HG03442 (cell line): Measurements from ENCODE around the gene HSPB6.
"Not testable (repeated sequence)": the region's sequence is repeated elsewhere in the genome, so short reads cannot be mapped to it uniquely, and the experiment has no call there.

ENCODE experiments used
- ATAC-seq: cut with Tn5 transposase; IDR thresholded peaks from one replicate; pipeline ENCODE4 v1.9.1; 2021; ENCODE audit warnings: mild to moderate bottlenecking, moderate library complexity; ENCODE audit not compliant: unreplicated experiment

Gene HSPB6

GRCh38 chr19:35732540-35733179 is 24.2 kb downstream of the HSPB6 start:
- no peak for ATAC-seq

GRCh38 chr19:35731779-35732405 is 24.9 kb downstream of the HSPB6 start:
- no peak for ATAC-seq

- ATAC-seq = no peak
Measured at GRCh38 chr19:35731353-35731752, 25.5 kb downstream of the HSPB6 start.

DNA sequence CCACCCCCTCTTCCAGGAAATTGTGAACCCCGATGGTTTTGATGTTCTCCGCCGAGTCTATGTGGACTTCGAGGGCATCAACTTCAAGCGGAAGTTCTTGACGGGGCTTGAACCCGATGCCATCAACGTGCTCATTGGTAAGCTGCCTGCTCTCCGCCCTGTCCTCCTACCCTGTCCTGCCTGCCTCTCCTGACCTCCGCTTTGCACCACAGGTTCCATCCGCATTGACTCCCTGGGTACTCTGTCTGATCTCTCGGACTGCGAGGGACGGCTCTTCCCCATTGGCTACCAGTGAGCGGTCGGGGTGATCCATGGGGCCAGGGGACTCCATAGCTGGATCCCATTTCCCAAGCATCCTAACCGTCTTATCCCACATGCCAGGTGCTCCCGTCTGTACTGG is 26.5 kb downstream of the HSPB6 start:
- ATAC-seq = no peak

DNA sequence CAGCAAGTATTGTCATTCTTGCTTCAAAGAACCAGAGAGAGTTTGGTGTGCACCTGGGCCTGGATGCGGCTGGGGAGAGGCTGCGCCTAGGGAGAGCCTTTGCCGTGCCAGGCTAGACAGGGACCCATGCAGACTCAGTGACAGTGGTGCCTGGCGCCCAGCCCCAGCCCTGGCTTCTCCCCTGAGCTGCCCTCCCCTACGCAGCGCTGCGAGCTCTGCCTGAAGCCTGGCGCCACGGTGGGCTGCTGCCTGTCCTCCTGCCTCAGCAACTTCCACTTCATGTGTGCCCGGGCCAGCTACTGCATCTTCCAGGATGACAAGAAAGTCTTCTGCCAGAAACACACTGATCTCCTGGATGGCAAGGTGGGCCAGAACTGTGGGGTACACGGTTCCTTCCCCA is 27.1 kb downstream of the HSPB6 start:
- no peak for ATAC-seq

GRCh38 chr19:35729021-35729420 is 27.8 kb downstream of the HSPB6 start:
- ATAC-seq = no peak

DNA sequence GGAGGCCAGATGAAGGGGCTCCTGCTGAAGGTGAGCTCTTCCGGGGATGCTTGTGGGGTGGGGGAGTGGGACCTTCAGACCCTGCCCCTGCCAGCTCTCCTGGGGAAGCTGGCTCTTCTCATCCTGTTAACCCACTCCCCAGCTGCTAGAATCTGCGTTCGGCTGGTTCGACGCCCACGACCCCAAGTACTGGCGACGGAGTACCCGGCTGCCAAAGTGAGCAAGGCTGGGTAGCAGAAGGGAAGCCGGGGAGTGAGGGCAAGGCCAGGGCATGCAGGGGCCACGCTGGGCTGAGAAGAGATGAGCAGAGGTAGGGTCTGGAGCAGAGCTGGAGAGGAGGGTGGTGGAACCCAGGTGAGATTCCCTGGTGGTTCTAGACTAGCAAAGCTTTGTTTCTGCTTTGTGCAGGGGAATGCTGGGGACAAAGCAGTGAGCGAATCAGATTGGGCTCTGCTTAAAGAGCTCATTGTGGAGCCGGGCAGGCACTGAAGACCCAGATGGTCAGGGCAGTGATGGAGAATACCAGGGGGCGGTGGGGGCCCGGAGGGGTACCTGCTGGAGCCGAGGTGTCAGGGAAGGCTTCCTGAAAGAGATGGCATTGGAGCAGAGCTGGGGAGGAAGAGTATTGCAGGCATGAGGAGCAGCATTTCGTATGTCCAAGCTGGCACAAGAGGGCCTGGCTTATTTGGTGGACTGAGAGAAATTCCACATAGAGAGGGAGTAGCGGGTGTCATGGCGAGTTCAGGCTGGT is 28.7 kb downstream of the HSPB6 start:
- ATAC-seq = no peak

DNA sequence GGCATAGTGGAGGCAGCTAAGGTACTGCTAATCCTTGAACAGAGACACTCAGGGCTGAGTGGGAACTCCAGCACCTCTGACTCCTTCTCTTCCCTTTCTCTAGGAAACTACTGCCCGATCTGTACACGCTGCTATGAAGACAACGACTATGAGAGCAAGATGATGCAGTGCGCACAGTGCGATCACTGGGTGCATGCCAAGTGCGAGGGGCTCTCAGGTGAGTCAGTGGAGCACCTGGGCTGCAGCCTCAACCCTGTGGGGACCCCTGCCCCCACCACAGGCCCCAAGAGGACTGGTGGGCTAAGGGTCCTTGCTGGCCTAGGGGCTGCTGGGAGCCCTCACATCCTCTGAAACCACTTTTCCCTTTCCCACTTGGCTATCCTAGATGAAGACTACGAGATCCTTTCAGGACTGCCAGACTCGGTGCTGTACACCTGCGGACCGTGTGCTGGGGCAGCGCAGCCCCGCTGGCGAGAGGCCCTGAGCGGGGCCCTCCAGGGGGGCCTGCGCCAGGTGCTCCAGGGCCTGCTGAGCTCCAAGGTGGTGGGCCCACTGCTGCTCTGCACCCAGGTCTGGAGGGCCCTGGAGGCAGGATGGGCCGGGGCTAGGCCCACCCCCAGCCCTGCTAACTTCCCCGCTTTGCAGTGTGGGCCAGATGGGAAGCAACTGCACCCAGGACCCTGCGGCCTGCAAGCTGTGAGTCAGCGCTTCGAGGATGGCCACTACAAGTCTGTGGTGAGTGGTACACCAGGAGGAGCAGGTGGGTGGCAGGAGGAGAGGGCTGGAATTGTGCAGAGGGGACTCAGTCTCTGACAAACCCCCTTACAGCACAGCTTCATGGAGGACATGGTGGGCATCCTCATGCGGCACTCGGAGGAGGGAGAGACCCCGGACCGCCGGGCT is 29.5 kb downstream of the HSPB6 start:
- ATAC-seq = no peak

DNA sequence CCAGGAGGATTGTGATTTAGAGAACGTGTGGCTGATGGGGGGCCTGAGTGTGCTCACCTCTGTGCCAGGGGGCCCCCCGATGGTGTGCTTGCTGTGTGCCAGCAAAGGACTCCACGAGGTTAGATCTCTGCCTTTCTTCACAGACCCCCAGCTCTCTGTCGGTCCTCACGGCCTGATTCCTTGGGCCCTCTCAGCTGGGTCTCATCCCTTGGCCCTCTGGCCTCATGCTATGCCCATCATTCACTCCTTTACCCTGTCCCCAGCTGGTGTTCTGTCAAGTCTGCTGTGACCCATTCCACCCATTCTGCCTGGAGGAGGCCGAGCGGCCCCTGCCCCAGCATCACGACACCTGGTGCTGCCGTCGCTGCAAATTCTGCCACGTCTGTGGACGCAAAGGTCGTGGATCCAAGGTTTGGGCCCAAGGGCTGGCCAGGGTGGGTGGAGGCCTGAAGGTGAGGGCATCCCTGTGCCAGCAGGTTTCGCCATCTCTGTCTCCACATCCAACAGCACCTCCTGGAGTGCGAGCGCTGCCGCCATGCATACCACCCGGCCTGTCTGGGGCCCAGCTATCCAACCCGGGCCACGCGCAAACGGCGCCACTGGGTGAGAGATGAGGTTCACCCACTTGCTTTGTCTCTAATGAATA is 31.5 kb downstream of the HSPB6 start:
- no peak for ATAC-seq

DNA sequence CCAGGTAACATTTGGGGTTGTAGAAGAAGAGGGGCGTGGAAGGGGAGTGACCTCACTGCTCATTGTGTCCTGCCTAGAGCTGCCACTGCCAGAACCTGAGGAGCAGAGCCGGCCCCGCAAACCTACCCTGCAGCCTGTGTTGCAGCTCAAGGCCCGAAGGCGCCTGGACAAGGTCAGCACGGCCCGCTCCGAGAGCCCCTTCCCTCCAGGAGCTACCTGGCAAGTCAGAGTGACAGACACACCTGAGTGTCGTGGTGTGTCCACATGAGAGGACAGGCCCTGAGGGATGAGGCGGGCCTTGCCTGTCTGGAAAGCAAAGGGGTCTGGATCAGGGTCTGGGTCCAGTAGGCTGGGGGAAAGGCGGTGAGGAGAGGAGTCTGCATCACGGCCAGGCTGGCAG is 32.3 kb downstream of the HSPB6 start:
- no peak for ATAC-seq

DNA sequence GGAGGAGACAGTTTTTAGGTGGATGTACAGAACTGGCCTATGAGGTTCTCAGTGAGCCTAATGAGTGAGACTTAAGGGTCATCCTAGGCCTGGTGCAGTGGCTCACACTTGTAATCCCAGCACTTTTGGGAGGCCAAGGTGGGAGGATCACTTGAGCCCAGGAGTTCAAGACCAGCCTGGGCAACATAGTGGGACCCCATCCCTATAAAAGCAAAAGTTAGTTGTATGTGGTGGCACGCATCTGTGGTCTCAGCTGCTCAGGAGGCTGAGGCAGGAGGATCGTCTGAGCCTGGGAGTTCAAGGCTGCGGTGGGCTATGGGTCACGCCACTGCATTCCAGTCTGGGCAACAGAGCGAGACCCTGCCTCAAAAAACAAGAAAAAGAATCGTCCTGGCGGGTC is 32.7 kb downstream of the HSPB6 start:
- not testable (repeated sequence) for ATAC-seq

GRCh38 chr19:35723671-35724070 is 33.2 kb downstream of the HSPB6 start:
- no peak for ATAC-seq

DNA sequence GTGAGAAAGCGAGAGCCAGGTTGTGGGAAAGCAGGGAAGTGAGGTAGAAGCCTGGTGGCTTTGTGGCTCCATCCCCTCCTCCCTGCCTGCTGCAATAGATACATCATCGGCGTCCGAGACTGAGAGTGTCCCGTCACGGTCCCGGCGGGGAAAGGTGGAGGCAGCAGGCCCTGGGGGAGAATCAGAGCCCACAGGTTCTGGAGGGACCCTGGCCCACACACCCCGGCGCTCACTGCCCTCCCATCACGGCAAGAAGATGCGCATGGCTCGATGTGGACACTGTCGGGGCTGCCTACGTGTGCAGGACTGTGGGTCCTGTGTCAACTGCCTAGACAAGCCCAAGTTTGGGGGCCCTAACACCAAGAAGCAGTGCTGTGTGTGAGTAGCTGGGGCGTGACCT is 33.9 kb downstream of the HSPB6 start:
- no peak for ATAC-seq

- no peak for ATAC-seq
Measured at GRCh38 chr19:35722461-35722860, 34.4 kb downstream of the HSPB6 start.

GRCh38 chr19:35721374-35721773 is 35.5 kb downstream of the HSPB6 start:
- ATAC-seq = no peak

- ATAC-seq = no peak
Measured at GRCh38 chr19:35720648-35721047, 36.2 kb downstream of the HSPB6 start.

DNA sequence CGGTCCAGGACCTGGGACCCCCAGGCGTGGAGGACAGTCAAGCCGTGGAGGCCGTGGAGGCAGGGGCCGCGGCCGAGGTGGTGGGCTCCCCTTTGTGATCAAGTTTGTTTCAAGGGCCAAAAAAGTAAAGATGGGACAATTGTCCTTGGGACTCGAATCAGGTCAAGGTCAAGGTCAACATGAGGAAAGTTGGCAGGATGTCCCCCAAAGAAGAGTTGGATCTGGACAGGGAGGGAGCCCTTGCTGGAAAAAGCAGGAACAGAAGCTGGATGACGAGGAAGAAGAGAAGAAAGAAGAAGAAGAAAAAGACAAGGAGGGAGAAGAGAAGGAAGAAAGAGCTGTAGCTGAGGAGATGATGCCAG is 36.7 kb downstream of the HSPB6 start:
- no peak for ATAC-seq

GRCh38 chr19:35719402-35720162 is 37.2 kb downstream of the HSPB6 start:
- no peak for ATAC-seq

DNA sequence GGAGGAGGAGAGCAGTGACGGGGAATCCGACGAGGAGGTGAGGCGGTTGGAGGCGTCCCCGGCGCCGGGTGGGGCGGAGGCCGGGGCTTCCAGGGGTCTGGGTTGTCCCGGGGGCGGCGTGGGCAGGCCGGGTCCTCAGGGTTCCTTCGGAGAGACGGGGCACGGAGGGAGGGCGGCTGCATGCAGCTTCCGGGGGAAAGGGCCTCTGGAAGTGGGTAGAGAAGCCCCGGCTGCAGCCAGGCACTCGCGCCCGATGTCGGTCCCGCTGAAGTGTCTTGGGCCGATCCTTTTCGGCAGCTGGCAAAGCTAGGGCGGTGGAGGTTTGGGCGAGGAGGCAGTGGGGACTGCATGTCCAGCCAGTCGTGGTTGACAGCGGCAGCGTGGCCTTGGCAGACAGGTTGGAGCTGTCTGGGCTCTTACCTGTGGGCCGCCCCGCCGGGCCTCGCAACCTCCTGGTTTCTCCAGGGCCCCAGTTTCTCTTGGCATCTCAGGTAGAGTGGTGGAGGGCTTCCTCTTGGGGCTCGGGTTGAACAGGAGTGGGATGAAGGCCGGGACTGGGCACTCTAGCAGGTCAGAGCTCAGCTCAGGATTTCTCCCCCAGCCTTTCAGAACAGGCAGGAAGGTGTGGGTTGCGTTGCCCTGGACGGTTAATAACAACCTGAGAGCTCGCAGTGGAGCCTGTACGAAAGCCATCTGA is 38.3 kb downstream of the HSPB6 start:
- ATAC-seq = peak; percentile 1
